Fibroblast of lung (primary cell): ENCODE measurements around the gene EXOC6.

ENCODE experiments used
- EZH2 ChIP-seq: IDR thresholded peaks from 2 replicates; pipeline ENCODE4 v1.5.1; 2012; ENCODE audit warnings: low read length, control low read depth, mild to moderate bottlenecking; ENCODE audit errors: missing control alignments
- TF ChIP-seq, protein P1 (sequence below), 2 donors: IDR thresholded peaks in 1 of 2; conservative IDR thresholded peaks in 1 of 2; 1 replicate in 1 of 2; 2 replicates in 1 of 2; pipeline ENCODE4 v1.5.1; 2011 to 2012; ENCODE audit warnings: low read length in 2 of 2, control low read depth in 1 of 2, inconsistent platforms in 1 of 2, low read depth in 1 of 2, mild to moderate bottlenecking in 1 of 2

DNA sequence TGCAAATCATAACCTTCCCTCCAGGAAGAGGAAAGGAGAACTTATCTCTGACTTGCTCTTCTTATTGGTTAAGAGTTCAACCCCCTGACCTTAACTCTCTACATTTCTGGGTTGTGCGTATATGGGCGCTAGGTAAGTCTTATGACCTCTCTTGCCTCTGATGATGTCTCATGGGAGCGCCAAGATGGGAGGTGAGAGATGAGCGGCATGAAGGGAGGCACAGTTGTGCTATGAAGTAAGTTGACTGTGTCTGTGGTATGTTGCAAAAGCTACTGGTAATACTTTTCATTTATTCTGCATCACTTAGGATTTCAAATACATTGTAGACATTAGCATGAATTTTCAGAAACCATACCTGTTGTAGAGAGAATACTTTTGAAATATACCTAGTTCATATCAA, 59.0 kb downstream of the EXOC6 start:
- no peak for TF ChIP-seq EZH2
- TF ChIP-seq, protein P1, sequence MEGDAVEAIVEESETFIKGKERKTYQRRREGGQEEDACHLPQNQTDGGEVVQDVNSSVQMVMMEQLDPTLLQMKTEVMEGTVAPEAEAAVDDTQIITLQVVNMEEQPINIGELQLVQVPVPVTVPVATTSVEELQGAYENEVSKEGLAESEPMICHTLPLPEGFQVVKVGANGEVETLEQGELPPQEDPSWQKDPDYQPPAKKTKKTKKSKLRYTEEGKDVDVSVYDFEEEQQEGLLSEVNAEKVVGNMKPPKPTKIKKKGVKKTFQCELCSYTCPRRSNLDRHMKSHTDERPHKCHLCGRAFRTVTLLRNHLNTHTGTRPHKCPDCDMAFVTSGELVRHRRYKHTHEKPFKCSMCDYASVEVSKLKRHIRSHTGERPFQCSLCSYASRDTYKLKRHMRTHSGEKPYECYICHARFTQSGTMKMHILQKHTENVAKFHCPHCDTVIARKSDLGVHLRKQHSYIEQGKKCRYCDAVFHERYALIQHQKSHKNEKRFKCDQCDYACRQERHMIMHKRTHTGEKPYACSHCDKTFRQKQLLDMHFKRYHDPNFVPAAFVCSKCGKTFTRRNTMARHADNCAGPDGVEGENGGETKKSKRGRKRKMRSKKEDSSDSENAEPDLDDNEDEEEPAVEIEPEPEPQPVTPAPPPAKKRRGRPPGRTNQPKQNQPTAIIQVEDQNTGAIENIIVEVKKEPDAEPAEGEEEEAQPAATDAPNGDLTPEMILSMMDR (conservative IDR thresholded peaks at IDR 0.05 in 1 of 2, IDR thresholded peaks at IDR 0.05 in 1 of 2; ENCODE audit: low read depth in 1 of 2, low read length in 2 of 2) = no peak
